ENCODE data around the gene AMHR2.
A peak's percentile ranks its signal among the peaks of the same experiment; 100 is the strongest.

AMHR2 gene

DNA sequence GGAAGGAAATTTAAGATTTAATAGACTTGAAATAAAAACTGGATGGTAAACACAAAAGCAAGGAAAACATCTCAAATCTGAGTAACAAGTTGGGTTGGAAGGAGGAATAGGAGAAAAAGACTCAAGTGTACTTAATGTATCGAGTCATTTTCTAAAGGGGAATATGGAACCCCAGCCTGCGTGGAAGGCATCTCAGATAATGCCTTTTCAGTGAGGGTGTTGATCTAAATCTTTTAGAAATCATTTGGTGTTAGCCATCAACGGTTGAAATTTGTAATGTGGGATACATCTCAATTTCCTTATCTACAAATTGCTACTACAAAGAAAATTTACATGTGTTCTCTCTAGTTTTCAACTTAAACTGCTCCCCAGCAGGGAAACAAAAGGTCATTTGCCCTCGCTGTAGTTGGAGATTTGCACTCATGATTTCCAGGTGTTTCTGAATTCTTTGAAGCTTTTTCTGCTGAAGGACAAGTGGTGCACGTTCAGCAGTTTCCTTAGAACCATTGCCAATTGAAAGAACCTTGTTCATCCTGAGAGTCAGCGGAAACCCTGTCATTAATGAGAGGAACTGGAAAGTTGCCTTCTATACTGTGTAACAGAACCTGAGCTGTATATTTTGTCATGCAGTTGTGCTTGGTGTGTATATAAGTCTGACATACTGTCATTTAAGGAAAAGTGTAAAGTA, 30.4 kb downstream of the AMHR2 start:
- Histone ChIP-seq H3K4me1 (ENCODE audit: control insufficient read depth, insufficient read depth, low read length, unreplicated experiment) (peaks cover 15% of the 10 kb centered on the region), H3K27ac (ENCODE audit: low read depth, low read length) (no peak overlapping the region), H3K27me3 (ENCODE audit: insufficient read depth, low read length) (no peaks in the 10 kb centered on the region), H2AFZ (ENCODE audit: low read length, unreplicated experiment) (no peak overlapping the region), H3K36me3 (ENCODE audit: insufficient read depth, low read length) (peaks cover 50% of the 10 kb centered on the region), H3K4me3 (ENCODE audit: low read depth, low read length) (peak overlapping the region; percentile 92), H3K79me2 (ENCODE audit: control insufficient read depth, insufficient read depth, low read length, unreplicated experiment) (peaks cover 68% of the 10 kb centered on the region)

DNA sequence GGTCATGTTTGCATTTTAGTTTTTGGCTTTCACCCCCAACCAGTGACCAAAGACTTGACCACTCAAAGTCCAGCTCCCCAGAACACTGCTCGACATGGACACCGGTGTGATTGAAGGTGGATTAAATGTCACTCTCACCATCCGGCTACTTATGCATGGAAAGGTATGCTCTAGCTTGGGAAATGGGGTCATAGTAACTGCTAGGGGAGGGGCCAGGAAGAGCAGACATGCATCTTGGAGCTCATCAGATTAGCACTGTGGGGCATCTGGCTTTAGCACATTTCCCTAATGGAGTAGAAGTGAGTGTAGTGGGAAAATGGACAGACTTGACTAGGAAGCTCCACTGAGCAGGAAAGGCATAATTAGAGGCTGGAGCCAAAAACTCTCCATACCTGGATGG, 31.1 kb downstream of the AMHR2 start:
- H3K4me3 ChIP-seq (ENCODE audit: low read depth, low read length): peak overlapping the region; percentile 92
- H3K27ac ChIP-seq (ENCODE audit: low read depth, low read length): no peak overlapping the region
- no peak overlapping the region for H2AFZ ChIP-seq (ENCODE audit: low read length, unreplicated experiment)
- no peaks in the 10 kb centered on the region for H3K27me3 ChIP-seq (ENCODE audit: insufficient read depth, low read length)
- H3K79me2 ChIP-seq (ENCODE audit: control insufficient read depth, insufficient read depth, low read length, unreplicated experiment): peaks cover 73% of the 10 kb centered on the region
- H3K36me3 ChIP-seq (ENCODE audit: insufficient read depth, low read length): peaks cover 54% of the 10 kb centered on the region
- H3K4me1 ChIP-seq (ENCODE audit: control insufficient read depth, insufficient read depth, low read length, unreplicated experiment): peaks cover 15% of the 10 kb centered on the region

GRCh38 chr12:53456654-53457366, 33.2 kb downstream of the AMHR2 start:
- Histone ChIP-seq H3K27ac (ENCODE audit: low read depth, low read length) (no peak overlapping the region), H2AFZ (ENCODE audit: low read length, unreplicated experiment) (no peak overlapping the region), H3K79me2 (ENCODE audit: control insufficient read depth, insufficient read depth, low read length, unreplicated experiment) (peaks cover 92% of the 10 kb centered on the region), H3K4me3 (ENCODE audit: low read depth, low read length) (no peak overlapping the region), H3K27me3 (ENCODE audit: insufficient read depth, low read length) (no peaks in the 10 kb centered on the region), H3K36me3 (ENCODE audit: insufficient read depth, low read length) (peaks cover 74% of the 10 kb centered on the region), H3K4me1 (ENCODE audit: control insufficient read depth, insufficient read depth, low read length, unreplicated experiment) (peaks cover 27% of the 10 kb centered on the region)

GRCh38 chr12:53459097-53459496, 35.4 kb downstream of the AMHR2 start:
- peaks cover 83% of the 10 kb centered on the region for H3K36me3 ChIP-seq (ENCODE audit: insufficient read depth, low read length)
- H3K27ac ChIP-seq (ENCODE audit: low read depth, low read length): no peak overlapping the region
- H2AFZ ChIP-seq (ENCODE audit: low read length, unreplicated experiment): no peak overlapping the region
- peaks cover 95% of the 10 kb centered on the region for H3K79me2 ChIP-seq (ENCODE audit: control insufficient read depth, insufficient read depth, low read length, unreplicated experiment)
- H3K27me3 ChIP-seq (ENCODE audit: insufficient read depth, low read length): no peaks in the 10 kb centered on the region
- peaks cover 30% of the 10 kb centered on the region for H3K4me1 ChIP-seq (ENCODE audit: control insufficient read depth, insufficient read depth, low read length, unreplicated experiment)
- no peak overlapping the region for H3K4me3 ChIP-seq (ENCODE audit: low read depth, low read length)

DNA sequence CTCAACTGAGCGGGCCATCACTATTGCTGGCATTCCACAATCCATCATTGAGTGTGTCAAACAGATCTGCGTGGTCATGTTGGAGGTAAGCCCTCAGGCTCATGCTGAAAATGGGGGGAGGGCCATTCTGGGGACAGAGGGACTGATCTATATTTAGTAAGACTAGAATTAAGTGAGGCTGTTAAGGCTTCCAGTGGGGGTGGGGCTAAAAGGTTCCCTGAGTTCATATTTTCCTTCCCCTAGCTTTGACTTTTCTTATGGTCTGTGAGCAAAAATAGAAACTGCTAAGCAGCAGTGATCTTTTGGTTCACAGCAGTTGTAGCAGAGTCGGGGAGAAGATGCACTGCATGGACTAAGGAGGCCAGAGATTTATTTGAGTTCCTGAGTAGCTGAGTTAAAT, 37.4 kb downstream of the AMHR2 start:
- Histone ChIP-seq H3K79me2 (ENCODE audit: control insufficient read depth, insufficient read depth, low read length, unreplicated experiment) (peaks cover 94% of the 10 kb centered on the region), H3K36me3 (ENCODE audit: insufficient read depth, low read length) (peaks cover 80% of the 10 kb centered on the region), H3K27me3 (ENCODE audit: insufficient read depth, low read length) (no peaks in the 10 kb centered on the region), H3K4me1 (ENCODE audit: control insufficient read depth, insufficient read depth, low read length, unreplicated experiment) (peaks cover 21% of the 10 kb centered on the region), H2AFZ (ENCODE audit: low read length, unreplicated experiment) (no peak overlapping the region), H3K27ac (ENCODE audit: low read depth, low read length) (no peak overlapping the region), H3K4me3 (ENCODE audit: low read depth, low read length) (no peak overlapping the region)

DNA sequence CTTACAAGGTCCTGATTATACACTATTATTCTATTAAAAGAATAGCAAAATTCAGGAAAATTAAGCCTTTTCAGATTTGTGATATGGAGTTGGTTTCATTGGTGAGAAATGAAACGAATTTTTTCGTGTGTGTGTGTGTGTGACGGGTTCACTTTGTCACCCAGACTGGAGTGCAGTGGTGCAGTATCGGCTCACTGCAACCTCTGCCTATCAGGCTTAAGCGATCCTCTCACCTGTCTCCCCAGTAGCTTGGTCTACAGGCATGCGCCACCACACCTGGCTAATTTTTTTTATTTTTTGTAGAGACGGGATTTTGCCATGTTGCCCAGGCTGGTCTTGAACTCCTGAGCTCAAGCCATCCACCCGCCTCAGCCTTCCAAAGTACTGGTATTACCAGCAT, 37.9 kb downstream of the AMHR2 start:
- H3K27me3 ChIP-seq (ENCODE audit: insufficient read depth, low read length): no peaks in the 10 kb centered on the region
- peaks cover 90% of the 10 kb centered on the region for H3K79me2 ChIP-seq (ENCODE audit: control insufficient read depth, insufficient read depth, low read length, unreplicated experiment)
- H3K36me3 ChIP-seq (ENCODE audit: insufficient read depth, low read length): peaks cover 81% of the 10 kb centered on the region
- H3K4me3 ChIP-seq (ENCODE audit: low read depth, low read length): no peak overlapping the region
- H3K27ac ChIP-seq (ENCODE audit: low read depth, low read length): no peak overlapping the region
- H2AFZ ChIP-seq (ENCODE audit: low read length, unreplicated experiment): no peak overlapping the region
- peaks cover 21% of the 10 kb centered on the region for H3K4me1 ChIP-seq (ENCODE audit: control insufficient read depth, insufficient read depth, low read length, unreplicated experiment)

- H3K4me3 ChIP-seq (ENCODE audit: low read depth, low read length): no peak overlapping the region
- H3K4me1 ChIP-seq (ENCODE audit: control insufficient read depth, insufficient read depth, low read length, unreplicated experiment): peaks cover 21% of the 10 kb centered on the region
- H3K27ac ChIP-seq (ENCODE audit: low read depth, low read length): no peak overlapping the region
- peaks cover 86% of the 10 kb centered on the region for H3K36me3 ChIP-seq (ENCODE audit: insufficient read depth, low read length)
- H3K27me3 ChIP-seq (ENCODE audit: insufficient read depth, low read length): no peaks in the 10 kb centered on the region
- H2AFZ ChIP-seq (ENCODE audit: low read length, unreplicated experiment): no peak overlapping the region
- H3K79me2 ChIP-seq (ENCODE audit: control insufficient read depth, insufficient read depth, low read length, unreplicated experiment): peaks cover 87% of the 10 kb centered on the region
Measured at GRCh38 chr12:53462935-53463334, 39.3 kb downstream of the AMHR2 start.

GRCh38 chr12:53463802-53464560, 40.3 kb downstream of the AMHR2 start:
- Histone ChIP-seq H3K4me3 (ENCODE audit: low read depth, low read length) (no peak overlapping the region), H3K36me3 (ENCODE audit: insufficient read depth, low read length) (peaks cover 90% of the 10 kb centered on the region), H3K27ac (ENCODE audit: low read depth, low read length) (no peak overlapping the region), H2AFZ (ENCODE audit: low read length, unreplicated experiment) (no peak overlapping the region), H3K4me1 (ENCODE audit: control insufficient read depth, insufficient read depth, low read length, unreplicated experiment) (peaks cover 18% of the 10 kb centered on the region), H3K79me2 (ENCODE audit: control insufficient read depth, insufficient read depth, low read length, unreplicated experiment) (peaks cover 84% of the 10 kb centered on the region), H3K27me3 (ENCODE audit: insufficient read depth, low read length) (no peaks in the 10 kb centered on the region)

- Histone ChIP-seq H3K4me1 (ENCODE audit: control insufficient read depth, insufficient read depth, low read length, unreplicated experiment) (peaks cover 16% of the 10 kb centered on the region), H3K79me2 (ENCODE audit: control insufficient read depth, insufficient read depth, low read length, unreplicated experiment) (peaks cover 77% of the 10 kb centered on the region), H3K27me3 (ENCODE audit: insufficient read depth, low read length) (no peaks in the 10 kb centered on the region), H3K27ac (ENCODE audit: low read depth, low read length) (no peak overlapping the region), H3K36me3 (ENCODE audit: insufficient read depth, low read length) (peaks cover 84% of the 10 kb centered on the region), H3K4me3 (ENCODE audit: low read depth, low read length) (no peak overlapping the region), H2AFZ (ENCODE audit: low read length, unreplicated experiment) (no peak overlapping the region)
Measured at GRCh38 chr12:53464685-53465418, 41.2 kb downstream of the AMHR2 start.

- no peak overlapping the region for H3K27ac ChIP-seq (ENCODE audit: low read depth, low read length)
- H3K4me1 ChIP-seq (ENCODE audit: control insufficient read depth, insufficient read depth, low read length, unreplicated experiment): peaks cover 8% of the 10 kb centered on the region
- no peak overlapping the region for H3K4me3 ChIP-seq (ENCODE audit: low read depth, low read length)
- H2AFZ ChIP-seq (ENCODE audit: low read length, unreplicated experiment): no peak overlapping the region
- peaks cover 73% of the 10 kb centered on the region for H3K79me2 ChIP-seq (ENCODE audit: control insufficient read depth, insufficient read depth, low read length, unreplicated experiment)
- H3K36me3 ChIP-seq (ENCODE audit: insufficient read depth, low read length): peaks cover 80% of the 10 kb centered on the region
- no peaks in the 10 kb centered on the region for H3K27me3 ChIP-seq (ENCODE audit: insufficient read depth, low read length)
Measured at GRCh38 chr12:53465679-53466078, 42.0 kb downstream of the AMHR2 start.

Measured in ACC112 (cell line).